ENCODE results near the gene SRRM3. TPM values are rescaled to one million over a fixed set of nuclear protein-coding genes. Genes with fewer than 3 reads are reported as not detected.
"Not testable (repeated sequence)": the region's sequence is repeated elsewhere in the genome, so short reads cannot be mapped to it uniquely, and the experiment has no call there.

SRRM3 gene
- total RNA-seq, 1 experiment from 2014 or later = 7.6 TPM

DNA sequence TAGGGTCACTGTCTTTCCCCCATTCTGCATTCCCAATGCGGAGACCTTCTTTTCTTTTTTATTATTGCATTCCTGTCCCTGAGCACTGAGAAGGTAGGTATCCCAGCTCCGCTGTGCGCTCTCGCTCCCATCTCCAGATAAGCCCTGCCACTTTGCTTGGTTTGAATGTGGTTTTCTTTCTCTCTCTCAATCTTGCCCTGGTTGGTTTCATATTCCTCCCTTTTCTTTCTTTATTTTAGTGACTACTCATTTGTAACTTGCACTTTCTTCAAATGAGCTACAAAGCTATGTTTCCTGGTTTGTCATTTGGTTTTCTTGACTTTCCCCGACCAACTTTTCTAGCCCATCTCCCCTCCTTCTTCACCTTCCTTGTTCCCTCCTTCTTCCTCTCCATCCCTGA is 71.8 kb downstream of the SRRM3 start:
- peak; percentile 54 for DNase-seq

DNA sequence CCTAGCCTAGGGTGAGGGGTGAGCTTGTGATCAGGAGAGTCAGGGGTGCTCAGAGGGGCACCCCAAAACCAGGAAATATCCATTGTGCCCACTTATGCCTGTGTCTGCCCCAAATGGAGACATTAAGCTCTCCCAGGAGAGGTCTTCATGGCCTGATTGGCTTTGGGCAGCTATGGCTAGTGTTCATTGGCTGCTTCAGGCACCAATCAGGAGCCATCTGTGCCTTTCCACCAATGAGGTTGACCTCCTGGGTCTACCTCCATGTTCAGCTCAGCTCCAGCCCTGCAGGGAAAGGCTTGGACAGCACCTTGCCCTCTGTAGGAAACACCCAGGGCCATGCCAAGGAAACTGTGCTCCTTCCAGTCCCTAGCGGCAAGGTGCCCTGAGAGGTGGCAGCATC is 76.8 kb downstream of the SRRM3 start:
- H3K36me3 ChIP-seq (replicated peaks; ENCODE audit: control insufficient read depth, insufficient read depth, low read length) = no peaks in the 10 kb centered on the region
- DNase-seq = peak; percentile 59
- H3K4me3 ChIP-seq (ENCODE audit: insufficient read depth, low read depth, low read length) = no peak overlapping the region
- H3K27me3 ChIP-seq (ENCODE audit: control insufficient read depth, insufficient read depth, low read length) = peaks cover 36% of the 10 kb centered on the region

More for the DNA sequence above, 71.8 kb downstream of the SRRM3 start:
- Histone ChIP-seq H3K27me3 (ENCODE audit: control insufficient read depth, insufficient read depth, low read length) (peaks cover 5% of the 10 kb centered on the region), H3K4me3 (ENCODE audit: insufficient read depth, low read depth, low read length) (no peak overlapping the region), H3K36me3 (replicated peaks; ENCODE audit: control insufficient read depth, insufficient read depth, low read length) (no peaks in the 10 kb centered on the region)

DNA sequence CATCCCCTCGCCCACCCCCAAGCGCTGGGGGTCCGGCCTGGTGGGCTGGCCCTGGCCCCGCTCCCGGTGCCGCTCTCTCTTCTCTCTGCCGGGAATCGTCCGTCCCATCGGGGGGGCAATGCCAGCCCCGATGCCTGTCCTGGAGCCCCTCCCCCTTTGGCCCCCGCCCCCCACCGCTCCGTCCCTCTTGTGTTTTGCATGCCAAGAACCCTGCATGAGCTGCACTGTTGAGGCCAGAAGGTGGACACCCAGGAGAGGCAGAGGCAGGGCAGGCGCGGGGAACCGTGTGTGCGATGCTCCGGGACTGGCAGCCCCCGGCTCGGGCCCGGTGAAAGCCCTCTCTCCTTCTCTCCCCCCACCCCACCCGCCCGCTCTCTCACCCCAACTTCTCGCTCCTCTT is 78.7 kb downstream of the SRRM3 start:
- peak overlapping the region; percentile 42; the same call in 1 of the 2 replicates for H3K4me3 ChIP-seq (ENCODE audit: insufficient read depth, low read depth, low read length)
- peaks cover 41% of the 10 kb centered on the region for H3K27me3 ChIP-seq (ENCODE audit: control insufficient read depth, insufficient read depth, low read length)
- peak; percentile 83 for DNase-seq

DNA sequence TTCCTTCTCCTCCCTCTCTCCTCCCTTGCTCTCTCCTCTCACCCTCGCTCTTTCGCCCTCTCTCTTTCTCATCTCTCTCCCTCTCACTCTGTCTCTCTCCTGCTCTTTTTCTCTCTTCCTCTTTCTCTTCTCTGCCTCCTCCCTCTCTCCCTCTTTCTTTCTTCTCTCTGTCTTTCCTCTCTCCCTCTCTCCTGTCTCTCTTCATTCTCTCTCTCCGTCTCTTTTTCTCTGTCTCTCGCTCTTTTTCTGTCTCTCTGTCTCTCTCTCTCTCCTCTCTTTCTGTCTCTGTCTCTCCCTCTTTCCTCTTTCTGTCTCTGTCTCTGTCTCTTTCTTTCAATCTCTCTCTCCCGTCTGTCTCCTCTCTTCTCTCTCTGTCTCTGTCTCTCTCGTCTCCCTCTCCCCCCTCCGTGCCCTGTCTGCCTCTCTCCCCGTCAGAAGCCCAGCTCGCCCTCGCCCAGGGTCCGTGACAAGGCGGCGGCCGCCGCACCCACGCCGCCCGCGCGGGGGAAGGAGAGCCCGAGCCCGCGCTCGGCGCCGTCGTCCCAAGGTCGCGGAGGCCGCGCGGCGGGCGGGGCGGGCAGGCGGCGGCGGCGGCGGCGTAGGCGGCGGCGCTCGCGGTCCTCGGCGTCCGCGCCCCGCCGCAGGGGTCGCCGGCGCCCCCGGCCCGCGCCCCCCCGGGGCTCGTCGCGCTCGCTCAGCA is 79.5 kb downstream of the SRRM3 start:
- H3K36me3 ChIP-seq (replicated peaks; ENCODE audit: control insufficient read depth, insufficient read depth, low read length) = peaks cover 2% of the 10 kb centered on the region
- peak overlapping the region; percentile 55 for H3K4me3 ChIP-seq (ENCODE audit: insufficient read depth, low read depth, low read length)
- H3K27me3 ChIP-seq (ENCODE audit: control insufficient read depth, insufficient read depth, low read length) = peaks cover 41% of the 10 kb centered on the region
- peak; percentile 61 for DNase-seq

More for the DNA sequence above, 78.7 kb downstream of the SRRM3 start:
- no peaks in the 10 kb centered on the region for H3K36me3 ChIP-seq (replicated peaks; ENCODE audit: control insufficient read depth, insufficient read depth, low read length)

DNA sequence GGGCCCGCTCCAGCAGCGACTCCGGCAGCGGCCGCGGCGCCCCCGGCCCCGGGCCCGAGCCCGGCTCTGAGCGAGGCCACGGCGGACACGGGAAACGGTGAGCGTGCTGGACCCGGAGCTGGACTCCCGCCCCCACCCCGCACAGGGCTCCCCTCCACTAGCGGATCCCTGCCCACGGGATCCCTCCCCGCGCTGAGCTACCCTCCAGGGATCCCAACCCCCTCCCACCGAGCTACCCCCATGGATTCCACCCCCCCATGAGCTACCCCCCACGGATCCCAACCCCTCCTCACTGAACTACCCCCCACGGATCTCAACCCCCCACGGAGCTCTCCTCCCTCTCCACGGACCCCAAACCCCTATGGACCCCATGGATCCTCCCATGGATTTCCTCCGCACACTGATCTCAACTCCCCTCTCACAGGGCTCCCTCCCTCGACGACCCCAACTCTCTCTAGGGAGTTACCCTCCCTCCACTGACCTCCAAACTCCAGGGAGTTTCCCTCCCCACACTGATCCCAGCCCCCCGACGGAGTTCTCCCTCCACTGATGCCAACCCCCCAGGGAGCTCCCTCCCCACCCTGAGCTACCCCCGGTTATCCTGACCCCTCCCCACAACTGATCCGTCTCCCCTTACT is 80.1 kb downstream of the SRRM3 start:
- Histone ChIP-seq H3K27me3 (ENCODE audit: control insufficient read depth, insufficient read depth, low read length) (peaks cover 41% of the 10 kb centered on the region), H3K4me3 (ENCODE audit: insufficient read depth, low read depth, low read length) (peak overlapping the region; percentile 55), H3K36me3 (replicated peaks; ENCODE audit: control insufficient read depth, insufficient read depth, low read length) (peaks cover 2% of the 10 kb centered on the region)
- DNase-seq = peak; percentile 83

DNA sequence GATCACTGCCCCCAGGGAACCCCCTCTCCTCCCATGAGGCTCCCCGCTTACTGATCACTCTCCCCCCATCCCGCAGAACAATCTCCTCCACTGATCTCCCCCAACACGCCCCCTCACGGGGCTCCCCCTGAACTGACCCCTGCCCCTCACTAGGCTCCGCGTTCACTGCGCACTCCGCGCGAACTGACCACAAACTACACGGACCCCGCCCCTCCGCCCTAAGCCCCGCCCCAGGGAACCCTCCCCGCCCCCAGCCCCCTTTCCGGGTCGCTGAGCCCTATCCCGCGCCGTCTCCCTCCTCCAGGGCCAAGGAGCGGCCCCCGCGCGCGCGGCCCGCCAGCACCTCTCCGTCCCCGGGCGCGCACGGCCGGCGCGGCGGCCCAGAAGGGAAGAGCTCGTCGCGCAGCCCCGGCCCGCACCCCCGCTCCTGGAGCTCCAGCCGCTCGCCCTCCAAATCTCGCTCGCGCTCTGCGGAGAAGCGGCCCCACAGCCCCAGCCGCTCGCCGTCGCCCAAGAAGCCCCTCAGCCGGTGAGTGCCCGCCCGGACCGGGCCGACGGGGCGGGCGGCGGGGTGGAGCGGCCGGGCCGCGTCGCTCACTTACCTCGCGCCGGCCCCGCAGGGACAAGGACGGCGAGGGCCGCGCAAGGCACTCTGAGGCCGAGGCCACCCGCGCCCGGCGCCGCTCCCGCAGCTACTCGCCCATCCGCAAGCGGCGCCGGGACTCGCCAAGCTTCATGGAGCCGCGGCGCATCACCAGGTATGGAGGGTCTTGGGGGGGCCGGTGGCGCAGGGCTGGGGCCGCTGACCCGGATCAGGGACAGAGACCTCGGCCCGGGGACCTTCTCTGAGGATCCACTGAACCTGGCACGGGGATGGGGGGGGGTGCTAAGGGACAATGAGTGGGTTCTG is 80.9 kb downstream of the SRRM3 start:
- peak overlapping the region; percentile 55 for H3K4me3 ChIP-seq (ENCODE audit: insufficient read depth, low read depth, low read length)
- peak; percentile 95 for DNase-seq
- H3K27me3 ChIP-seq (ENCODE audit: control insufficient read depth, insufficient read depth, low read length) = peaks cover 41% of the 10 kb centered on the region
- H3K36me3 ChIP-seq (replicated peaks; ENCODE audit: control insufficient read depth, insufficient read depth, low read length) = peaks cover 2% of the 10 kb centered on the region

DNA sequence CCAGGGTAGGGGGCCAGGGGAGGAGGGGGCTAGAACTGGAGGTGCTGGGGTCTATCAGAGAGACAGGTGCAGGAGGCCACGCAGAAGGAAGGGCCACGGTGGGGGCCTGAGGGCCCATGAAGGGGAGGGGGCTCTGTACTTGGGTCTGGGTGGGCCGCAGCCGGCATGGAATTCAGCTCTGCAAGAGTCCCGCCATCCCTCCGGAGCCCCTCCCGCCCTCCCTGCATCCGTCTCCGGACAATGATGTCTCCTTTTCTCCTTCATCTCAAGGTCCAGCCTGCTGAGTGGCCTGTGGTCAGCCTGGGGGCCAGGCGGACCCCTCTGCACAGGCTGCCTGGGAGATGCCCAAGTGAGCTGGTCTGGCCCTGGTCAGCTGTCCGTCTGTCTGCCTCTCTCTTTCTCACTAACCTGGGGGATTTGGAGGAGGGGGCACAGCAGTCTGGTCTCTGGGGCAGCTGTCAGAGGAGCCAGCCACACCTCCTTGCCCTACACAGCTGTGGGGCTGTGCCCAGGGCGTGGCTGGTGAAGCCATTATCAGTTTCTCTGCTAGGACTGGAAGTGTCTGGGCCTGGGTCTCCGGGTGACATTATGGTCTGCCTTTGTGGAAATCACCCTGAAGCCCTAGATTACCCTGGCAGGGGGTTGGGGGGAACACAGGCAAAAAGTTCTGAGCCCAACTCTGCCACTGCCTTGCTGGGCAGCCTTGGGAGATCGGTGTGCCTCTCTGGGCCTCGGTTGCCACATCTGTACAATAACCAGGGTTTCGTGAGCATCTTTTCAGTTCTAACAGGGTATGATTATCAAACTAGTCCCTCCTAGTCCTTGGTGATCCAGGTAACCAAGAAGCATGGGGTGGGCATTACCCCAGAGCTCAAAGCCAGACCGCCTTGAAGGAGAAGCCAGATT is 81.8 kb downstream of the SRRM3 start:
- H3K4me3 ChIP-seq (ENCODE audit: insufficient read depth, low read depth, low read length) = peak overlapping the region; percentile 55
- H3K36me3 ChIP-seq (replicated peaks; ENCODE audit: control insufficient read depth, insufficient read depth, low read length) = peaks cover 2% of the 10 kb centered on the region
- peak; percentile 77 for DNase-seq
- peaks cover 41% of the 10 kb centered on the region for H3K27me3 ChIP-seq (ENCODE audit: control insufficient read depth, insufficient read depth, low read length)

DNA sequence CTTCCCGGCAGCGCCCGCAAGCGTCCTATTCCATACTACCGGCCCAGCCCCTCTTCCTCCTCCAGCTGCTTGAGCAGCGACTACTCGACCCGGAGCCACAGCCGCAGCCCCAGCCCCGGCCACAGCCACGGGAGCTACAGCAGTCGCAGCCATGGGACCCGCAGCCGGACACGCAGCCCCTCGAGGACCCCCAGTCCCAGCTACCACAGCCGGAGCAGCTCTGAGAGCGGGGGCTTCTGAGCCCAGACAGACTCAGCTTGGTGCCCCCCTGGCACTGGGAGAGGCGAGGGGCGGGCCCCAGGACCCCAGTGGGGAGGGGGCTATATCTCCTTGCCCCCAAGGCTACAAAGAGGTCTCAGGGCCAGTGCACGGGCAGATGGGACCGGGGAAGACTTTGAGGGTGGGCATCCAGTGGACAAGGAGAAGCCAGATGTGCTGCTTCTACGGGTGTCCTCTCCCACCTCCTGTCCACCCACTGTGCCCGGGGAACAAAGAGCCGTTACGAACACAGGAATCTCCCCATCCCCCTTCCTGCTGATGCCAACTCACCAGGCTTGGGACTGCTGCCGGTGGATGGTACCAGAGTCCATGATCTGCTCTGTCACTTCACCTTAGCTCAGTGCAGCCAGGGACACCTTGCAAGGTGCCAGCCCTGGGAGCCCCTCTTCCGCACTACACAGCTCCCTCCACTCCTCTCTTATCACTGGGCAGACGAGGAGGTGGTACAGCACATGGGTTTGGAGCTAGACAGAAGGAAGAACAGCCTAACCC is 84.1 kb downstream of the SRRM3 start:
- H3K4me3 ChIP-seq (ENCODE audit: insufficient read depth, low read depth, low read length) = no peak overlapping the region
- peaks cover 2% of the 10 kb centered on the region for H3K36me3 ChIP-seq (replicated peaks; ENCODE audit: control insufficient read depth, insufficient read depth, low read length)
- H3K27me3 ChIP-seq (ENCODE audit: control insufficient read depth, insufficient read depth, low read length) = peaks cover 22% of the 10 kb centered on the region
- no peak for DNase-seq

DNA sequence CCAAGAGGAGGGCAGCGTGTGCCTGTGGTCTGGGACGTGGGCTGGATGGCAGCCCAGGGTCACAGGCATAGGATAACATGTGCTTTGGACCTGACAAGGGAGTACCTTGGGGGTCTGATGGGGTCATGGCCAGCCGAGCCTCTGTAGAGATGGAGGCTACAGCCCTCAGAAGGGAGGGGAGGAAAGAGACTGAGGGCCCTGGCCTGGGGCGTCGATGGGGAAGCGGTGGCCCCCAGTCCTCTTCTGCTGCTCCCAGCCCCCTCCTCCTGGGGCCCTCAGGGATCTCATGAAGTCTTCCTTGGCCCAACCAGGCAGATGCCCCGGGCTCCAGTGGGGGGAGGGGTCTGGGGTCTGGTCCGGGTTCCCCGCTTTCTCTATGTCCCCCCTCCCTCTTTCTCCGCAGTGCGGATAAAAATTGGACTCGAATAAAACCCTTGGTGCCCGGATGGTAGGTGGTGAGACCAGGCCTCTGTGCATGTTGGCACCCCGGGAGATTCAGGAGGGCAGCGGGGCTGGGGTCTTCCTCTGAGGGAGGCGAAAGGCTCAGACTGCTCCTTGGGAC is 85.2 kb downstream of the SRRM3 start:
- H3K4me3 ChIP-seq (ENCODE audit: insufficient read depth, low read depth, low read length) = no peak overlapping the region
- DNase-seq = no peak
- H3K27me3 ChIP-seq (ENCODE audit: control insufficient read depth, insufficient read depth, low read length) = peaks cover 14% of the 10 kb centered on the region
- H3K36me3 ChIP-seq (replicated peaks; ENCODE audit: control insufficient read depth, insufficient read depth, low read length) = peaks cover 2% of the 10 kb centered on the region

DNA sequence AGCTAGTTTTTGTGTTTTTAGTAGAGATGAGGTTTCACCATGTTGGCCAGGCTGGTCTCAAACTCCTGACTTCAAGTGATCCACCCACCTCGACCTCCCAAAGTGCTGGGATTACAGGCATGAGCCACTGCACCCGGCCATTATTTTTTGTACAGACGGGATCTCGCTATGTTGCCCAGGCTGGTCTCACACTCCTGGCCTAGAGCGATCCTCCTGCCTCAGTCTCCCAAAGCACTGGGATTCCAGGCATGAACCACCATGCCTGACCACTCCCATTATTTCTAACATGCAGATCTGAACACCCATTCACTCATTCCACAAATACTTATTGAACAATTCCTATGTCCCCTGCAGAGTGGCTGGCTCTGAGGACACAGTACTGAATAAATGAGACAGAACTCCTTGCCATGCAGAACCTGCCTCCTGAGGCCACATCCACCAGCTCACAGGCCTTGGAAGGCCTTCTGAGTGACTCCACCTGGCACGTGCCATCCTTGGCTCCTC is 89.2 kb downstream of the SRRM3 start:
- DNase-seq; H3K36me3 ChIP-seq (replicated peaks; ENCODE audit: control insufficient read depth, insufficient read depth, low read length); H3K4me3 ChIP-seq (ENCODE audit: insufficient read depth, low read depth, low read length); H3K27me3 ChIP-seq (ENCODE audit: control insufficient read depth, insufficient read depth, low read length): not testable (repeated sequence)

DNA sequence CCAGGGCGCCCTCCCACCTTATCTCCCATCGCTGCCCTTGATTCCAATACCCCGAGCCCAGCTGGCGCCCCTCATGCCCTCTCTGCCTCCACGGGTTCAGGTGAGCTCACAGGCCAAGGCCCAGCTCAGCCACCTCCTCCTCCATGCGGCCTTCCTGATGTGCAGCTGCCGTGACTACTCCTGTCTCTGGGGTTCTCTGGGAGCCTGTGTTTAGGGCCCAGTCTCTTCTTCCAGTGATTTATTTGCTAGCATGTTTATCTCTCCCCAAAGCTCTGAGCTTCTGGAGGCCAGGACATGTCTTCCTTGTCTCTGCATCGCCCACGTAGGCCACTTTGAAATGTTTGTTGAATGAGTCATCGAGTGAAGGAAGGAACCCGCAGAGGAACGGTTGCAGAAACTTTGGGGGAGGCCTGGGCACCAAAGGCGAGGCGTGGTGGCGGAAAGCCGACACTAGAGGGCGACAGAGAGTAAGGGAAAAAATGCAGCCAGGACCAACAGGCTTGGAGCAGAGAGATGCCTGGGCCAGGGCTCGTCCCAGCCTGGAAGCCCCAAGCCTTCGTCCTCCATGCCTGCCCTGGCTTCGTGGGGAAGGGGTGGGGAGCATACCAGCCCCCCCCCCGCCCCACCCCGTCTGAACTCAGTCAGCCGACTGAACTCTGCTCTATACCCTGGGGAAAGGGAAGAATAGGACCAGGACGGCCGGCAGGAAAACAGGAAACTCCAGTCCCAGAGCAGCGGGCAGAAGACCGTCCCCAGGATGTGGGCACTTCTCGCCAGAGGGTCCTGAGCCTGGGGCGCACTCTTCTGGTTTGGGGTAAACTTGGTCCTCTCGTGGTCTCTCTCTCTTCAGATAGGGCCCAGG is 89.9 kb downstream of the SRRM3 start:
- Histone ChIP-seq H3K27me3 (ENCODE audit: control insufficient read depth, insufficient read depth, low read length) (no peaks in the 10 kb centered on the region), H3K4me3 (ENCODE audit: insufficient read depth, low read depth, low read length) (no peak overlapping the region), H3K36me3 (replicated peaks; ENCODE audit: control insufficient read depth, insufficient read depth, low read length) (no peaks in the 10 kb centered on the region)
- DNase-seq = peak; percentile 95

DNA sequence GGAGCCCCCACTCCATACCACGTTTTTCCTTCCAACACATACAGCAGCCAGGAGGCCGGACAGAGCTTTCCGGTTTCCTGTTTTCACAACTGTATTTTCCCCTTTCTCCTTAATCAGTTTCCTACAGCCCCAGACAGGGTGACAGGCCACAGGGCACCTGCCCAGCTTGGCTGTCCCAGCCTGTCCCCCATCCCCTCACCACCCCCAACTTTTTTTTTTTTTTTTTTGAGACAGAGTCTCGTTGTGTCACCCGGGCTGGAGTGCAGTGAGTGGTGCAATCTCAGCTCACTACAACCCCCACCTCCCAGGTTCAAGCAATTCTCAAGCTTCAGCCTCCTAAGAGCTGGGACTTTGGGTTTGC is 90.5 kb downstream of the SRRM3 start:
- DNase-seq = no peak
- Histone ChIP-seq H3K4me3 (ENCODE audit: insufficient read depth, low read depth, low read length) (no peak overlapping the region), H3K27me3 (ENCODE audit: control insufficient read depth, insufficient read depth, low read length) (no peaks in the 10 kb centered on the region), H3K36me3 (replicated peaks; ENCODE audit: control insufficient read depth, insufficient read depth, low read length) (no peaks in the 10 kb centered on the region)

Data from H7 (cell line).